AG04450 (cell line): ENCODE data around the gene TSR3. TPM values are rescaled to one million over a fixed set of nuclear protein-coding genes. Genes with fewer than 3 reads are reported as not detected.
A peak's percentile ranks its signal among the peaks of the same experiment; 100 is the strongest.

Source experiments
- CTCF ChIA-PET: fragments of 300-600, 350-600 bp; formaldehyde crosslinking; extraction: SDS; loops from one replicate; lab custom pipeline; 2022; ENCODE audit warnings: antibody characterized with exemption, inconsistent platforms; lab: Charles Lee
- POLR2A ChIA-PET: fragments of 350-600 bp; formaldehyde crosslinking; extraction: SDS; loops from one replicate; lab custom pipeline; 2021; ENCODE audit warnings: antibody characterized with exemption, inconsistent platforms; lab: Yijun Ruan, JAX
- DNase-seq: peaks from one replicate; pipeline ENCODE4 v3.0.0-alpha.2; 2011; ENCODE audit warnings: low read depth, low spot score
- H3K27ac ChIP-seq: one replicate; pipeline ENCODE4 v1.5.1; 2012; ENCODE audit warnings: low read depth, low read length, control low read depth
- H3K27me3 ChIP-seq: one replicate; pipeline ENCODE4 v1.6.0; 2012; ENCODE audit warnings: low read length; ENCODE audit not compliant: control insufficient read depth, insufficient read depth
- H3K4me3 ChIP-seq: 2 replicates; pipeline ENCODE4 v1.5.1; 2011; ENCODE audit warnings: mild to moderate bottlenecking, low read depth, low read length, control low read depth
- H3K9me3 ChIP-seq: 2 replicates; pipeline ENCODE4 v1.5.1; 2012; ENCODE audit warnings: low read length; ENCODE audit not compliant: control insufficient read depth, insufficient read depth
- polyA plus RNA-seq: library from polyadenylated mRNA; depleted of rRNA; stranded (reverse); fragments of >200 nt; gene quantifications from 2 replicates; pipeline ENCODE4 v1.2.3, GENCODE V29; 2011
- TF ChIP-seq, protein P1 (sequence below): IDR thresholded peaks from 2 replicates; pipeline ENCODE4 v1.5.1; 2011; ENCODE audit warnings: low read depth, low read length, control low read depth, inconsistent platforms

Gene TSR3
- polyA plus RNA-seq, 1 experiment = 34.4 TPM

- no peak for DNase-seq
- Histone ChIP-seq H3K9me3 (no peaks in the 10 kb centered on the region; the same call in 1 of the 2 replicates), H3K4me3 (no peak overlapping the region), H3K27me3 (no peaks in the 10 kb centered on the region), H3K27ac (no peak overlapping the region)
- ChIA-PET POLR2A (no interaction called here), CTCF (no interaction called here)
- TF ChIP-seq, protein P1, sequence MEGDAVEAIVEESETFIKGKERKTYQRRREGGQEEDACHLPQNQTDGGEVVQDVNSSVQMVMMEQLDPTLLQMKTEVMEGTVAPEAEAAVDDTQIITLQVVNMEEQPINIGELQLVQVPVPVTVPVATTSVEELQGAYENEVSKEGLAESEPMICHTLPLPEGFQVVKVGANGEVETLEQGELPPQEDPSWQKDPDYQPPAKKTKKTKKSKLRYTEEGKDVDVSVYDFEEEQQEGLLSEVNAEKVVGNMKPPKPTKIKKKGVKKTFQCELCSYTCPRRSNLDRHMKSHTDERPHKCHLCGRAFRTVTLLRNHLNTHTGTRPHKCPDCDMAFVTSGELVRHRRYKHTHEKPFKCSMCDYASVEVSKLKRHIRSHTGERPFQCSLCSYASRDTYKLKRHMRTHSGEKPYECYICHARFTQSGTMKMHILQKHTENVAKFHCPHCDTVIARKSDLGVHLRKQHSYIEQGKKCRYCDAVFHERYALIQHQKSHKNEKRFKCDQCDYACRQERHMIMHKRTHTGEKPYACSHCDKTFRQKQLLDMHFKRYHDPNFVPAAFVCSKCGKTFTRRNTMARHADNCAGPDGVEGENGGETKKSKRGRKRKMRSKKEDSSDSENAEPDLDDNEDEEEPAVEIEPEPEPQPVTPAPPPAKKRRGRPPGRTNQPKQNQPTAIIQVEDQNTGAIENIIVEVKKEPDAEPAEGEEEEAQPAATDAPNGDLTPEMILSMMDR = no peak
Observed at GRCh38 chr16:1313721-1314369, 37.8 kb downstream of the TSR3 start.

DNA sequence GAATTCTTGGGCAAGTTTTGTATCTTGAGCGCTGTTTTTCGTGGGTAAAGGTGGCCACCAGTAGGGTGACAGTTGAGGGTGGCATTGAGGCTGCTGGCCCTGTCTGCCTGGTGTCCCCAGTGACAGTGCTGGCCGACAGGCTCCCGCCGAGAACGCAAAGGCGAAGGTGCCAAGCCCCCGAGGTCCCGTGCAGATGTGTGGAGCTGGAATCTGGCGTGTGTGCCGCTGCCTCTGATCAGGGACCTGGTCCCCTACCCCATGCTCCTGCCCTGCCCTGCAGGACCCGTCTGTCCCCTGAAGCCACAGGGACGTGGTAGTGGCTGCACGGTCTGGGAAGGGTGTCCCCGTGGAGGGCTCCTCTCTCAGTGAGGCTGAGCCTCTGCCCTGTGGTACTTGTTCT is 38.8 kb downstream of the TSR3 start:
- TF ChIP-seq, protein P1 = no peak
- no peaks in the 10 kb centered on the region; the same call in 1 of the 2 replicates for H3K9me3 ChIP-seq
- DNase-seq = no peak
- POLR2A ChIA-PET = no interaction called here
- CTCF ChIA-PET = interaction anchor here (0.7 kb wide), 1 partner anchor 66 kb away, joined by 5 read pairs; no protein-coding TSS in a partner anchor
- H3K4me3 ChIP-seq = no peak overlapping the region
- H3K27me3 ChIP-seq = no peaks in the 10 kb centered on the region
- H3K27ac ChIP-seq = no peak overlapping the region

GRCh38 chr16:1312467-1312816 is 39.2 kb downstream of the TSR3 start:
- H3K9me3 ChIP-seq = no peaks in the 10 kb centered on the region; the same call in 1 of the 2 replicates
- no peak overlapping the region for H3K4me3 ChIP-seq
- no peak overlapping the region for H3K27ac ChIP-seq
- ChIA-PET POLR2A (no interaction called here), CTCF (no interaction called here)
- H3K27me3 ChIP-seq = no peaks in the 10 kb centered on the region
- DNase-seq = no peak
- TF ChIP-seq, protein P1 = no peak

DNA sequence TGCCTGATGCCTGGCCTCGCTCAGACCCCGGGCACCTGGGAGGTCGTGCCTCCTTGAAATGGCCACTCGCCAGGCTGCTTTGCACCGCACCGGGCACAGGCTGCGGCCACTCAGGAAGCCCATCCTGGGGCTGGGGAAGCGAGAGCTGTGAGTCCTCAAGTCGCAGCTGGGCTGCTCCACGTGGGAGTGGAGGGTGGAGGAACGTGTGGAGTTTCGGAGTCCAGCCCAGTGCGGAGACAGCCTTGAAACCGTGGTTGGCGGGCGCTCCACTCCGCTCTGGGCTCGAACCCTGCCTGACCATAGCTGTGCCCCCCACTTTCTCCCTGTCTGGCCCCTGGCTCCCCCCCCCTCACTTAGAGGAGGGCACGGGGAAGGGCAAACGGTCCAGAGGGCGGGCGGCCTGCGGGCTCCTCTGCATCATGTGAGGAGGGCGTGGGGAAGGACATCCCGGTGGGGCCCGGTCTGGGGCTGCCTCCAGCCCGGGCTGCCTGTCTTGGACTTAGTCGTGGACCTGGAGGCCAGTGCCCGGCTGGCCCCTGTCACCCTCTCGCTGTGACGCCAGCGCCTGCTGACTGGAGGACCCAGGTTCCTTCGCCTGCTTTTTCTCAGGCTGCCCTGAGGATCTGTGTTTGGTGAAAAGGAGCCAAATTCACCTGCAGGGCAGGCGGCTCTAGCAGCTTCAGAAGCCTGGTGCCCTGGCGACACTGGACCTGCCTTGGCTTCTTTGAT is 39.8 kb downstream of the TSR3 start:
- no peak for DNase-seq
- Histone ChIP-seq H3K9me3 (no peaks in the 10 kb centered on the region; the same call in 1 of the 2 replicates), H3K27ac (no peak overlapping the region), H3K27me3 (no peaks in the 10 kb centered on the region), H3K4me3 (peak overlapping the region; percentile 63)
- TF ChIP-seq, protein P1 = no peak
- ChIA-PET POLR2A (no interaction called here), CTCF (no interaction called here)

- Histone ChIP-seq H3K27me3 (no peaks in the 10 kb centered on the region), H3K27ac (peak overlapping the region; percentile 21), H3K9me3 (no peaks in the 10 kb centered on the region; the same call in 1 of the 2 replicates), H3K4me3 (peak overlapping the region; percentile 63)
- ChIA-PET CTCF (no interaction called here), POLR2A (no interaction called here)
- TF ChIP-seq, protein P1 = no peak
- DNase-seq = no peak
Observed at GRCh38 chr16:1311212-1311737, 40.4 kb downstream of the TSR3 start.
